Lung microvascular endothelial cell (primary cell): Measurements from ENCODE around the gene TSSC4. TPM values are rescaled to one million over a fixed set of nuclear protein-coding genes. Genes with fewer than 3 reads are reported as not detected.
A peak's percentile ranks its signal among the peaks of the same experiment; 100 is the strongest.

Experiments used
- DNase-seq, 2 donors: peaks; one replicate each; pipeline versions ENCODE4 v3.0.0 to v3.0.0-alpha.2; 2010; ENCODE audit warnings: low read depth in 2 of 2
- total RNA-seq: library from RNA; depleted of rRNA; stranded (reverse); fragments of >200 nt; gene quantifications from 2 replicates; pipeline ENCODE4 v1.2.1, GENCODE V29; 2014

The TSSC4 gene
- total RNA-seq, 1 donor from 2014 or later, result 57.3 TPM

DNA sequence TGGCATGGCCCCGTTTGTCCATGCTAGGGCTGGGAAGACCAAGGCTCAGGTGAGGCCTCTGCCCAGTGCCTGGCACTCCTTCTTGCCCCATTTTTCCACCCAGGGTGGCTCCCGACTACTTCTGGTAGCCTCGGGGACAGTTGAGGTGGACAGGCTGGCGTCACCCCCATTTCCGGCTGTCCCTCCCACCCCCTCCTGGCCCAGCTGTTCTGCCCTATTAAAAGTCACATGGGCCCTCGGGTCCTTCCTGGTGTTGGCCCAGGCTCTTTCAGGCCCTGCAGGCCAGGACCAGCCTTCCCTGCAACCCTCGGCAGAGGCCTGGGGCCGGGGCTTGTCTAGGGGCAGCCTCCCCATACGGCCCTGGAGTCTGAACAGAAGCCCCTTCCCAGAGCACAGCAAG is 14.0 kb upstream of the TSSC4 start:
- DNase-seq, result no peak

DNA sequence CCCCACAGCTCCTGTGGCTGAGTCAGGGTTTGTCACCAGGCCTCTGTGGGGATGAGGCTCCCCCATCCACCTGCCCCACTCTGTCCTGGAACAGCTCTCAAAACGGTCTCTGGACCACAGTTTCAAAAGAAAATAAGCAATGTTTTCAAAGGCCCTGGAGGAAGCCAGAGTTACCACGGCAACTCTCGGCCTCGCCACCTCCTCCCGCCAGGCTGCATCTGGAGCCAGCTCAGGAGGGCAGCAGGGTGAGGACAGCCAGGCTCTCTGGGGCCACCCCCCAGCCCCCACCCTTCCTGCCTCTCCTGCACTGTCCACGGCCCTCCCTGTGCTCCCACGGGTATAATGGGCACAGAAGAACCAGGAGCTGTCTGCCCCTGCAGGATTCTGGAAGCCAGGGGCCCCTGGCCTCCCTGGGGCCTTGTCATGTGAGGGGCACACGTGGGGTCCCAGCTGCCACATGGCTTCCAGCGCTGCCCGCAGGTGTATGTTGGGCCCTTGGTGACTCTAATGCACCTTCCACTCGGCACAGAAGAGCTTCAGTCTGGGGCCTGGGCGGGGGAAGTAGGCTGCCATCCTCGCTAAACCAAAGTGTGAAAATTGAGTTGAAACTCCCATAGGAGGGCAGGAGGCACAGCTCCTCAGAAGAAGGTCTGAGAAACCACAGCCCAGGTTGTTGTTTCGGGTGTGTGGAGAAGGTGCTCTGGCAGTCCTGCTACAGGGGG is 13.1 kb upstream of the TSSC4 start:
- DNase-seq, result peak; percentile 33 to 51

DNA sequence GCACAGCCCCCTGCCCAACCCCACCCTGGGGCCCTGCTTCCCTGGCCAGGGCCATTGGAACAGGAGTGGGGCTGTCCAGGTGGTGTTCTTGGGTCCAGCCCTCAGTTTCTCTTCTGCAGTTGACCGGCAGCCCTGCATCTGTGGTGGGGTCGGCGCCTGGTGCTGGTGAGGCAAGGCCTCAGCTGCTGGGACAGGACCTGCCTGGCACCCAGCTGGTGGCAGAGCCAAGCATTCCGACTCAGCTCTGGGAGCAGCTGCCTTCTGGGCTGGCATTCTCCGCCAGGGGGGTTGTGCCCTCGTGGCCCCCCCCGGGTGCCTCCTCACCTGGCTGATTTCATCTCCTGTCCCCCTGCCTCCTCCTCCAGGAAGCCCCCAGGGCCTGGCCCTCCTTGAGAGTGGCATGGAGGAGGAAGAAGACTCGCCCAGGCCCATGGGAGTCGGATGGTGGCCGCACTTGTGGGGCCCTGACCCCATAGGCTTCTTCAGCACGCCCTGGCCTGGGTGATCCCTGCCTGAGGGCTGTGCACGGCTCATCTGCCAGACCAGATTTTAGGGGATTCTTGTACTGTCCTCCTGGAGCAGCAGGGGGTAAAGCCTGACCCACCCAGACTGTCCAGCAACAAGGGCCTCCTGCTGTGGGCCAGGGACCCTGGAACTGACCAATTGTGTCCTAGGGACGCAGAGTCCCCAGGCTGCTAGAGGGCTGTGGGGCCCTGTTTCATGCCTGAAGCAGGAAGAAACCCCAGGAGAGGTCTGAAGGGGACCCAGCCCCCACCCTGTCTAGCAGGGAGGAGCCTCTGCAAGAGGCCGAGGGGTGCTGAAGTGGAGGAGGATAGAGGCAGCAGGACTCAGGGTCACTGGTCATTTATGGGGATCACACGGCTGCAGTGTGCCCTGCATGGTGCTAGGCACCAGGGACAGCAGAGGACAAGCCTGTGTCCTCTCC is 11.8 kb upstream of the TSSC4 start:
- no peak for DNase-seq

DNA sequence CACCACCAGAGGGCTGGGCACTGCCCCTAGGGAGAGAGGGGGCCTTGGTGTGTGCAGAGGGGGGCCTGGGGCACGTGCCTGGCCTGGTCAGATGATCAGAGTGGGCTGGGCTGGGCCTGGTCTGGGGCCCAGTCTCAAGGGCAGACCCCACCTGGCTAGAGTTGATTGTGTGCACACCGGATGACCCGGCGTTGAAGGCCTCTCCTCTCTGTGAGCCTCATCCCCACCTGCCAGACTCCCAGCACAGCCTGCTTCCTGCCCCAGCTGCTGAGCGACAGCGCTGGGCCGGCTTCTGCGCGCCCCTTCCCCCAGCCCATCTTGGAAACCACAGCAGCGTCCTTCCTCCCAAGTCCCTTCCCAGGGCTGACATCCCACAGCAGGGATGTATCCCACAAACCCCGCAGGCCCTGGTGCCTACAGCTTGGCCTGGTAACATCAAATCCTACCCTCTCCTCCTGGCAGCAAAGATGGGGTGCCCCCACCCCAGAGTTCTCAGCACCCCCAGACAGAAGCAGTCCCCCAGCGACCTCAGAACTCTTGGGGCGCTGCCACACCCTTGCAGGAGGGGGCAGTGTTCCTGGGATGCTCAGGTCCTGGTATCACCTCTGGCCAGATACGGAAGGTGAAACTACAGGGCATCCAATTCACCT is 11.0 kb upstream of the TSSC4 start:
- DNase-seq, result no peak

DNA sequence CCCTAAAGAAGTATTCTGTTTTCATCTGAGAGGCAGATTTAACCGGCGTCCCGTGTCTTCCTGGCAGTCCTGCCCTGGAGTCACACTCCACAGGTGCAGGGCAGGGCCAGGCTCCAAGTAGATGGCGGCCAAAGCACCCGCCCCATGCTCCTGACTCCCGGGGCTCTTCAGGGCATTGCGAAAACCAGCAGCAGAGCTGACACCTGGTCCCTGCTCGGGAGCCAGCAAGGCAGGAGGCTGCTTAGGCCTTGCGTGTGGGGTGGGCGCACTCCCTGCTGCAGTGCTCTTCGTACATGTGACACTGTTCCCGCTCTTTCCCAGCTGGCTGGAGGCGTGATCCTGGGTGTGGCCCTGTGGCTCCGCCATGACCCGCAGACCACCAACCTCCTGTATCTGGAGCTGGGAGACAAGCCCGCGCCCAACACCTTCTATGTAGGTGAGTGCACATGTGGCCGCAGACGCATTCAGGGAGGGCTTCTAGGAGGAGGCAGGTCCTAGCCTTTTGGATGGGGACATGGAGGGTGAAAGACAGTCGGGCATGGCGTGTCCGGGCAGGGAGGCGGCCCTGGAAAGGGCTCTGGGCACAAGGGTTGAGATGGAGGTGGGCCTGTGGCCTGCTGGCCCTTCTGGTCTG is 10.3 kb upstream of the TSSC4 start:
- DNase-seq, result no peak

DNA sequence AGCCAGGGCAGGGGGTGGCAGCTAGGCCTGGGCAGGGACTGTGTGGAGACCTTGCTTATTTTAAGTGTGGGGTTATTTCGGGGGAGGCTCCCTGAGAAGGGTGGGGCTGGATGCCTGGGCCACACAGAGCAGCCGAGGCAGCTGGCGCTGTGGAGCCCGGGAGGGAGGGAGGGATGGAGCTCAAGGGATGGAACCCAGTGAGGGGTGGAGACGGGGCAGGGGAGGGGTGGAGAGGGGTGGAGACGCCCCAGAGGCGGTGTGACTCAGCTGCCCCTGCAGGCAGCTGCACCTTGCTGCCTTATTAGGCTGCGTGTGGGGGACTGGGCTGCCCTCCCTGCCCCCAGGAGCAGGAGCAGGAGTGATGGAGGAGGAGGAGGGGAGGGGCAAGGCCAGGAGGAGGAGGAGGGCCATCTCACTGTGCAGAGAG is 9.8 kb upstream of the TSSC4 start:
- DNase-seq, result peak in 1 of 2 donors; percentile 31

DNA sequence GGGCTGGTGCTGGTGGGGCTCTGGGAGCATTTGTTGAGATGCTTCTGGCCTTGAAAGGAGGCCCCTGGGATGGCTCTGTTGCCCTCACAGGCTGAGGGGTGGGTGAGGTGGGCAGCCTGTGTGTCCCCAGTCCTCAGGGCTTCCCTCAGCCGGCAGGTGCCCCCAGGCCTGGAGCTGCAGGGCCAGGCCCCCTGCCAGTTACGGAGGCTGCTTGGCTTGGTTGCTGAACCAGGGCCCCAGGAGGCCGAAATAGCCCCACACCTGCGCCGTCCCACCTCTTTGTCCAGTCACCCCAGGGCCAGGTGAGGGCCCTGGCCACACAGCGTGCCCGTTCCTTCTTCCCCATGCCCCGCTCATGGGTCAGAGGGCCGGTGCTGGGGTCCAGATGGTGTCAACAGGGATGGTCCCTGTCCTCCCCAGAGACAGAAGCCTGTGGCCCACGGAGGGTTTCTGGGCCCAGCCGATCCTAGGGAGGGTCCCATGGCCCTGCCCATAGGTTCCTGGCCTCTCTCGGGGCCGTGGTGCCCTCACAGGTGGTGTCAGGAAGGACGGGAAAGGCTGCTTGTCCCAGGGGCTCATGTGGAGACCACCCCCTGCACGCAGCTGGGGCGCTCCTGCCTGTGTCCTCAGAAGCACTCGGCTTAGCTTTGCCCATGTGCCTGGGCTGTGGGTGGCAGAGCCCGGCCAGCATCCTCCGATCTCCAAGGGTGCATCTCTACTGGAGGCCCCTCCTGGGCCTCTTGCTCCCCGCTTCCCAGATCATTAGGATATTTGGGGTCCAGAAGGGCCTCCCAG is 9.2 kb upstream of the TSSC4 start:
- no peak for DNase-seq

DNA sequence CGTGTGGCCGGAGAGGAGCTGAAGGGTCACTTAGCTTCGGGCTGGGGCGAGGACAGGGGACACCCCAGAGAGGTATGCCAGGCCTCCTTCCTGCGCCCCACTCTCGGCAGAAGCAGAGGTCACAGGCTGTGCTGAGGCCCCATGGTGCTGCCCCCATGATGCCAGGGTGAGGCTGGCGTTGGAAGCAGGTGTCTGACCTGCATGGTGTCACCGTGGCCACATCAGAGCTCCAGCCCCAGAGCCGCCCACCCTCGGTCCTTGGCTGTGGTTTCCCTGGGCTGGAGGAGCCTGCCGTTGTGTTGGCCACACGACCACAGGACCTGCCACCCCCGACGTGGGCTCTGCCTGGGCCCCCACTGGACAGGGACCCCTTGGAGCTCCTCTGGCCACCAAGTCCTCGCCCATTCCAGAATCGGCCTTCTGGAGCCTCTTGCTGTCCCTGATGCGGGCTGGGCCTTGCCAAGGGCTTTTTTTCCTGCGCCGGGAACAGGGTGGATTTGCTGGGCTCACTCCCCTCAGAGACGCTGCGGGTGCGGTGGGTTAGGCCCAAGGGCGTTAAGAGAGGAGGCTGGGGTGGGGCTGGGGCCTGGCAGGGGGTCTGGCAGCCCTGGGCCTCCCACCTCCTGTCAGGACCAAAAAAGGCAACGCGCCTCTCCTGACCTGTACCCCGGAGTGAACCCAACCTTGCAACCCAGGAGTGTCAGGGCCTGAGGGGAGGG is 8.2 kb upstream of the TSSC4 start:
- no peak for DNase-seq

DNA sequence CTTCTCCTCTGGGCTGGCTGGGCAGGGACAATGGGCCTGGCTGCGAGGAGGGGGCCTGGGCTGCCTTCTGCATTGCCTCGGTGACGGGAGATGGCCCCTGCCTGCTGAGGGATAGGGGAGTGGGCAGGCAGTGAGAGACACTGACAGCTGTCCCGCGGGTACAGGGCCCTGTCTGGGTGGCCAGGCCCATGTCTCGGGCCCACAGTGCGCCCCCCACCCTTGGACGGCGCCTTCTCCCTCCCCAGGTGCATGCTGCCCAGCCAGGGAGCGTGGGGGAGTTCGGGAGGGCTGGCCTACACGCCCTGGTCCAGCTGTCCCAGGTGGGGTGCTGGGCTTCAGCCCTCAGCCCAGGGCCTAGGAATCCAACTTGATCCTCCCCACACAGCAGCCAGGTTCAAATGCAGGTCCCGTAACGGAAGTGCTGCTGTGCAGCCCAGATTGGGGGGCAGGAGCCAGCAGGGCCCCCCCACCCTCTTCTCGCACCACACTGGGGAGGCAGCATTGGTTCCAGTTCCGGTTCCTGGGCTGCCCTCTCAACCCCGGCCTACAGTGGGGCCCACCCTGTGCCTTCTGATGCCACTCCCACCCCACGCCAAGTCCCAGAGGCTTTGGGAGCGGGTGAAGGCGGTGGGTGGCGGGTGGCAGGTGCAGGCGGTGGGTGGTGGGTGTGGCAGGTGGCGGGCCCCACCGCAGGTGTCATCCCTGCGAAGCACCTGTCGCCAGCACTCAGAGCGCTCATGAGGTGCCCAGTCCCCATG is 7.3 kb upstream of the TSSC4 start:
- no peak for DNase-seq

DNA sequence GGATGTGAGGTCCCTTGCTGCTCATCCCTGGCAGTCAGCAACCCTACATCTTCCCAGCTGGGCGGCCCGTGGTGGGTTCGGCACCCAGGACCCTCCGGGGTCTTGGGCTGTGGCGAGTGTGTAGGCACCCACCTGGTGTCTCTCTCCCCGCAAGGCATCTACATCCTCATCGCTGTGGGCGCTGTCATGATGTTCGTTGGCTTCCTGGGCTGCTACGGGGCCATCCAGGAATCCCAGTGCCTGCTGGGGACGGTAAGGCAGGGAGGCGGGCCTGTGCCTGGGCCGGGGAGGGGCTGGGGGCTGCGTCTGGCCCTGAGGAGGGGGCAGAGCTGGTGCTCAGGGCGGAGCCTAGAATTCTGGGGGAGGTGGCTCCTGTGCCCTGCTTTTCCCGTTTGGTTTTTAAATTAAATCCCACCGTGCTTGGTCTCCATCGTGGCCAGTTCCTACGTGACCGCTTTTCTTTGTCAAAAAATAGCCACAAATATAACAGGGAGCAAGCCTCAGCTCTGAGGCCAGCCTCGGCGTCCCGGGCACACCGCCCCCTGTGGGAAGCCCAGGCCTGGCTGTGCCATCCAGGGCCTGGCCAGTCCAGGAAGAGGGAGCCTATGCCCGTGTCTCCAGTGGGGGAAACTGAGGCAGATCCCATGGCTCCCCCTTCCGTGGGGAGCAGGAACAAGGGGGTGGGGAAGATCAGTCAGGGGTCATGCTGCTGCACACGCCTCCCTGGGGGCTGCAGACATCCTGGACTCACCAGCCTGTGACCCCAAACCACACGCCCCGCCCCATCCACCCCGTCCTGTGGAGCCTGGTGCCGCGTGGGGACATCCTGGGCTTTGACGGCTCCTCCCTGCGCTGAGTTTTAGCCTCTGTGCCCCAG is 6.4 kb upstream of the TSSC4 start:
- DNase-seq, result no peak

DNA sequence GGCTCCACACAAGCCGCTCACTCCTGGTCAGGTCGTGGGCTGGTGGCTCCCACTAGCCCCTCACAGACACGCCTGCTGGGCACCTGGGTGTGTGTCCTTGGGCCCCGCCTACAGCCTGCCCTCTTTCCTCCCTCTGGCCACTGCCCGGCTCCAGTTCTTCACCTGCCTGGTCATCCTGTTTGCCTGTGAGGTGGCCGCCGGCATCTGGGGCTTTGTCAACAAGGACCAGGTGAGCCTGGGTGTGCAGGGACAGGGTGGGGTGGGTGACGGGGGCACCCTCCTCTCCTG is 5.8 kb upstream of the TSSC4 start:
- no peak for DNase-seq

DNA sequence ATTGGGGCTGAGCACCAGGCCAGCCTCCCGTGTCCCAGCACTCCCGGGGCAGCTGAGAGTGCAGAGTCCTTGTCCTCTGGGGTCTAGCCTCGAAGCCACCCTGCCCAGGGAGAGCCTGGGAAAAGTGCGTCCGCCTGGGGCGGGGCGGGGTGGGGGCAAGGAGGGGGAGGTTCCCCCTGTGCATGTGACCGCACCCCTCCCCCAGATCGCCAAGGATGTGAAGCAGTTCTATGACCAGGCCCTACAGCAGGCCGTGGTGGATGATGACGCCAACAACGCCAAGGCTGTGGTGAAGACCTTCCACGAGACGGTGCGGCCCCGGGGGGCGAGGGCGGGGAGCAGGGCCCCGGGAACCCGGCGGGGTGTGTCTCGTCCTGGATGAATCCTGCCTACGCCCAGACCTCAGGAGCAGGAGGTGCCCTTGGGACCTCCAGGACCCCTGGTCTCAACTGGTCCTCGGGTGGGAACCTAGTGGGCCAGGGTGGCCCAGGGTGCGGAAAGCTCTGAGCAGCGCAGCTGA is 5.3 kb upstream of the TSSC4 start:
- DNase-seq, result no peak

DNA sequence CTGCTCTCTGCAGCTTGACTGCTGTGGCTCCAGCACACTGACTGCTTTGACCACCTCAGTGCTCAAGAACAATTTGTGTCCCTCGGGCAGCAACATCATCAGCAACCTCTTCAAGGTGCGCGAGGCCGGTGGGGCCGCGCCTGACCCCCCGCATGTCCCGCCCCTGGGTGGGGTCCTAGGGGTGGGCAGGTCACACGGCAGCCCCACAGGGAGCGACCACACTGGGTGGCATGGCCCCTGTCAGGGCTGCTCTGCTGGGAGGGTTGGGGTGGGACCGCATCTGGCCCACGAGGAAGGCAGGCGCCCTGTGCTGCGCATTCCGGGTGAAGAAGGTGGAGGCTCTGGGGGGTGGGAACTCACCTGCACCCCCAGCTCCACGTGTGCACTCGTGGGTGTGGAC is 4.7 kb upstream of the TSSC4 start:
- DNase-seq, result no peak

DNA sequence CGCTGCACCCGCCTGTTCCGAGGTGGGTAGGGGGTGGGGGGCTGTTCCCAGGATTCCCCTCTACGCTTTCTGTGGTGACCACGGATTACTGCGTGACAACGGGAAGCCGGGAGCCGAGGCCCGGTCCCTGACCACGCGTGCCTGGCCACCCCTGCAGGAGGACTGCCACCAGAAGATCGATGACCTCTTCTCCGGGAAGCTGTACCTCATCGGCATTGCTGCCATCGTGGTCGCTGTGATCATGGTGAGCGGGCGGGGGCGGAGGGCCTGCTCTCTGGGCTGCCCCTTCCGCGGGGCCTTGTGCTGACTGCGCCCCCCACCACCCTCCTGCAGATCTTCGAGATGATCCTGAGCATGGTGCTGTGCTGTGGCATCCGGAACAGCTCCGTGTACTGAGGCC is 4.1 kb upstream of the TSSC4 start:
- no peak for DNase-seq

DNA sequence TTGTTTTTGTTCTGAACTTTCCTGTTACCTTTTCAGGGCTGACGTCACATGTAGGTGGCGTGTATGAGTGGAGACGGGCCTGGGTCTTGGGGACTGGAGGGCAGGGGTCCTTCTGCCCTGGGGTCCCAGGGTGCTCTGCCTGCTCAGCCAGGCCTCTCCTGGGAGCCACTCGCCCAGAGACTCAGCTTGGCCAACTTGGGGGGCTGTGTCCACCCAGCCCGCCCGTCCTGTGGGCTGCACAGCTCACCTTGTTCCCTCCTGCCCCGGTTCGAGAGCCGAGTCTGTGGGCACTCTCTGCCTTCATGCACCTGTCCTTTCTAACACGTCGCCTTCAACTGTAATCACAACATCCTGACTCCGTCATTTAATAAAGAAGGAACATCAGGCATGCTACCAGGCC is 3.5 kb upstream of the TSSC4 start:
- DNase-seq, result no peak

DNA sequence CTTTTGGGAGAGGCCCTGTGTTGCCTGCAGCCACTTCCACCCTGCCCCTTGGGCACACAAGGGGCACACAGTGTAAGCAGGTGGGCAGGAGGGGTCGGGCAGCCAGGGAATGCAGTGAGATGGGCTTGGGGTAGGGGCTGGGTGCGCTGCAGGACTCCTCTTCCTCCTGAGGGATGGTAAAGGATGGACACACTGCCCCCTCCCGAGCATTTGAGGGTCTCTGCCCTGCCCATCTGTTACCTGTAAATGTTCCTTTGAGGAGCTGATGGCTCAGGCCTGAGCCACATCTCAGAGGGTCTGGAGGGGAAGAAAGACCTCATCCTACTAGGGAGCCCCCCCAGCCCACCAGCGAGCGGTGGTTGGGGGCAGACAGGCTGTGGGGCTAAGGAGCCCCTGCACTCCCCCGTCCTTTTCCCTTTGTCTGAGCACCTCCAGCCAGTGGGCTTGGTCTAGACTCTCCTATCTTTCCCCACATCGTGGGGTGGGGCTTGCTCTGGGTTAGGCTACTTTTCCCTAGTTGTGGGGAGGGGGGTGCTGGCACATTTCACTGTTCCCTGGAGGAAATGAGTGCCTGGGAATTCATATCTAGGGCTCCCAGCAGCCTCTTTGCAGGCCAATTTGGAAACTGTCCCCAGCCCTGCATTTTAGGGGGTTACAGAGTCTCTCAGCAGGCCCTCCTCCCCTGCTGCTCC is 1.7 kb upstream of the TSSC4 start:
- no peak for DNase-seq

DNA sequence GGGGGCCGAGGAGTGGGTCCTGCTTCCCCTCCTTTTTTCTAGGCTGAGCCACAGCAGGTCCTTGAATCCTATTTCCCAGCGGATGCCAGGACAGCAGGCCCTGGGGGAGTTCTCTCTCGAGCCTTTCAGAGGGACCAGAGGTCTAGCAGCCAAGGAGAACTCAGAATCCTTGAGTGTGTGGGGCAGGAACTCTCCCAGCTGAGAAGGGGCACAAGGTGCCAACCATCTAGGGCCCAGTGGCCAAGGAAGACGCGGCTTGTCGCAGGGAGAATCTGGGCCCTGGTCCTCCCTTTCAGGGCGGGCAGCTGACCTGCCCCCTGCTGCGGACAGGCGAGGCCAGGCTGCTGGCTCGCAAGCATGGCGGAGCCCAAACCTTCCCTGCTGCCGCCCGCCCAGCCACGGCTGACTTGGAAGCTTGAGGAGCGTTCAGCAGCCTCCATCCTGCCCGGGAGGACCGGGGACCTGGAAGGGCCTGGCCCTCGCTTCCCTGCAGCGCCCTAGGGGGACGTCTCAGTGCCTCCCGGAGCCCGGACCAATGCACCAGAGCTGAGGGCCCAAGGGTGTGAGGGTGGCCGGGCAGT is 972 bp upstream of the TSSC4 start:
- DNase-seq, result peak in 1 of 2 donors; percentile 44
